ENCODE results near the gene HDAC9. TPM values are rescaled to one million over a fixed set of nuclear protein-coding genes. Genes with fewer than 3 reads are reported as not detected.

The HDAC9 gene
- total RNA-seq, 6 donors from 2014 or later, result 8.4 to 23.1 (median 10.4) TPM

DNA sequence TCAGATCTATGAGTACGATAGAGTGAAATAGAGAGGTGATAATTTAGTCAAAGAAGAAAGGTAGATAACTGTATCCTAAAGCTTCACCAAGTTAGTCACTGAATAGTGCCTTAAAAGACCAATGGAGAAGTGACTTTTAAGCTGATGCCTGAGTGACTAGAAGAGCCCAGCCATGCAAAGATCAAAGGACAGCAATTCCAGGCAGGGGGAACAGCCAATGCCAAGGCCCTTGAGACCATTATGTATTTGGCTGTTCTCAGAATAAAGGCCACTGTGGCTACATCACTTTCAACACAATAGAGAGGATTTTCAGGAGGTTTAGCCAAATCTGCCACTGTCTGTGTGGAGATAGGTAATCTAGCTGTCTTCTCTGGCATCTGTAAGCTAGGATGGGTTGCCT lies 17.8 kb downstream of the HDAC9 start:
- WGBS, 2 donors, result 92 to 95% methylated on average over 1 of the region's 1 CpG
- peaks cover 6 to 9% (median 6%) of the 10 kb centered on the region in 4 donors for H3K4me1 ChIP-seq
- no peaks in the 10 kb centered on the region for H3K27me3 ChIP-seq
- DNase-seq (no peak), ATAC-seq (ENCODE audit: low FRiP score in 2 of 2) (no peak)
- no peaks in the 10 kb centered on the region for H3K36me3 ChIP-seq
- H3K27ac ChIP-seq, result no peak overlapping the region
- no peak for TF ChIP-seq EP300 (IDR thresholded peaks at IDR 0.05)
- TF ChIP-seq POLR2AphosphoS5 (IDR thresholded peaks at IDR 0.05), result no peak
- TF ChIP-seq POLR2A (IDR thresholded peaks at IDR 0.05), result no peak
- TF ChIP-seq, protein P1, sequence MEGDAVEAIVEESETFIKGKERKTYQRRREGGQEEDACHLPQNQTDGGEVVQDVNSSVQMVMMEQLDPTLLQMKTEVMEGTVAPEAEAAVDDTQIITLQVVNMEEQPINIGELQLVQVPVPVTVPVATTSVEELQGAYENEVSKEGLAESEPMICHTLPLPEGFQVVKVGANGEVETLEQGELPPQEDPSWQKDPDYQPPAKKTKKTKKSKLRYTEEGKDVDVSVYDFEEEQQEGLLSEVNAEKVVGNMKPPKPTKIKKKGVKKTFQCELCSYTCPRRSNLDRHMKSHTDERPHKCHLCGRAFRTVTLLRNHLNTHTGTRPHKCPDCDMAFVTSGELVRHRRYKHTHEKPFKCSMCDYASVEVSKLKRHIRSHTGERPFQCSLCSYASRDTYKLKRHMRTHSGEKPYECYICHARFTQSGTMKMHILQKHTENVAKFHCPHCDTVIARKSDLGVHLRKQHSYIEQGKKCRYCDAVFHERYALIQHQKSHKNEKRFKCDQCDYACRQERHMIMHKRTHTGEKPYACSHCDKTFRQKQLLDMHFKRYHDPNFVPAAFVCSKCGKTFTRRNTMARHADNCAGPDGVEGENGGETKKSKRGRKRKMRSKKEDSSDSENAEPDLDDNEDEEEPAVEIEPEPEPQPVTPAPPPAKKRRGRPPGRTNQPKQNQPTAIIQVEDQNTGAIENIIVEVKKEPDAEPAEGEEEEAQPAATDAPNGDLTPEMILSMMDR (IDR thresholded peaks at IDR 0.05), result no peak
- H3K9me3 ChIP-seq, result no peaks in the 10 kb centered on the region
- H3K4me3 ChIP-seq, result no peak overlapping the region

DNA sequence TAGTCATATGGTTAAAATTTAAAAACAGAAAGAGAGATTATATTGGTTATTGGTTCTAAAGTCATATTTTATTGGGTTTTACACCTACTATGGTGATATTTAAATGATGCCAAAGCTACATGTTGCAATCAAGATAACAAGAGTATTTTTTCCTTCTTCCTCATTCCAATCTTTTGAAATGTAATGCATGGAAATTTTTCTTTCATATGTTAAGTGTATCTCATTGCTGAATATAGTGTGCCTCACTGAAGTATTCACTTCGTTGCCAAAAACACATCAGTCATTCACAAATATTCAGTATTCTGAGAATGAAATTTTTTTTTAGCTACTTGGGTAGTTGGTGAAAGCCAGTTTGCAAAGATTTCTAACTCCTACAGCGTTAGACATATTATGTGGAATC lies 19.5 kb downstream of the HDAC9 start:
- Histone ChIP-seq H3K27ac (no peak overlapping the region), H3K27me3 (no peaks in the 10 kb centered on the region), H3K9me3 (no peaks in the 10 kb centered on the region), H3K4me1 (no peaks in the 10 kb centered on the region), H3K36me3 (no peaks in the 10 kb centered on the region), H3K4me3 (no peak overlapping the region)
- ATAC-seq (ENCODE audit: low FRiP score in 2 of 2) (no peak), DNase-seq (no peak)
- TF ChIP-seq EP300 (IDR thresholded peaks at IDR 0.05) (no peak), POLR2A (IDR thresholded peaks at IDR 0.05) (no peak)
- TF ChIP-seq, protein P1 (IDR thresholded peaks at IDR 0.05), result no peak
- 49 to 70% methylated on average over 2 of the region's 2 CpGs for WGBS, 2 donors

DNA sequence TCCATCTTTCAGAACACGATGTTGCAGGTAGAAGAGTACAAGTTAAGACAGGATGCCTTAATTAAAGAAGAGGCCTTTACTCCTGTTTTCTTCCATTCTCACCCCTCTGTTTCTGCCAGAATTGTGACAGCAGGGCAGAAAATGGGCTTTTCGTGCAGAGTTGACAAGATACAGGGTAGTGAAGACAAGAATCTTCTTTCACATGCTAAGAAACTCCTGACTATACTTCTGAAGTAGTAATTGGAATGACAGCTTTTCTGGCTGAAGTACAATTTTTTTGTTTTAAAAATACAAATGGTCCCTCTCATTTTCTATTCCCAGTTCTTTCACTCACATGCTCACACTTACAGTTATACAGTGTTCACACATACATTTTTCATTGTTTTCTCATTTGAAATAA lies 22.1 kb downstream of the HDAC9 start:
- Histone ChIP-seq H3K27ac (no peak overlapping the region), H3K9me3 (no peaks in the 10 kb centered on the region), H3K36me3 (no peaks in the 10 kb centered on the region), H3K4me3 (no peak overlapping the region), H3K4me1 (no peaks in the 10 kb centered on the region), H3K27me3 (no peaks in the 10 kb centered on the region)
- DNase-seq (no peak), ATAC-seq (ENCODE audit: low FRiP score in 2 of 2) (no peak)
- 89 to 90% methylated on average over 2 of the region's 2 CpGs for WGBS, 2 donors
- TF ChIP-seq POLR2AphosphoS5 (IDR thresholded peaks at IDR 0.05), result no peak
- TF ChIP-seq POLR2A (IDR thresholded peaks at IDR 0.05), result no peak
- TF ChIP-seq, protein P1 (IDR thresholded peaks at IDR 0.05), result no peak
- TF ChIP-seq EP300 (IDR thresholded peaks at IDR 0.05), result no peak

DNA sequence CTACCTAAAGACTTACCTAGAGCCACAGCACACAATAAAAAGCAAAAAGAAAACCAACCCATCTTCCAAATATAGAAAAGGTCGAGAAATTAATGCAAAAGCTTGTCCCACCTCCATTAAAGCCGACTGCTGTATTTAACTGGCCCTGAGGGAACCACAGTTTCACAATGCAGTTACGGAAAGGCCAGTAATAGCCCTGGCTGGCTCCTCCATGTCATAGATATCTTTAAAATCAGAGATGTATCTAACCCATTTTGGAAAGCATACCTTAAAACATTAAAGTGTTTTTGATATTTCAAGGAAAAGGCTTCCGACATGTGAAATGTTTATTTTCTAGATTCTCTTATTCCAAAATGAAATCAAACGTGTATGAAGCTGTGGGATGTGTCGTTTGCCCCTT lies 23.0 kb downstream of the HDAC9 start:
- H3K9me3 ChIP-seq, result no peaks in the 10 kb centered on the region
- no peak for DNase-seq
- no peak overlapping the region for H3K27ac ChIP-seq
- no peaks in the 10 kb centered on the region for H3K27me3 ChIP-seq
- TF ChIP-seq, protein P1 (IDR thresholded peaks at IDR 0.05), result no peak
- TF ChIP-seq EP300 (IDR thresholded peaks at IDR 0.05) (no peak), POLR2A (IDR thresholded peaks at IDR 0.05) (no peak), POLR2AphosphoS5 (IDR thresholded peaks at IDR 0.05) (no peak)
- WGBS, 2 donors, result 90 to 94% methylated on average over 6 of the region's 6 CpGs
- H3K36me3 ChIP-seq, result no peaks in the 10 kb centered on the region
- no peaks in the 10 kb centered on the region for H3K4me1 ChIP-seq
- no peak overlapping the region for H3K4me3 ChIP-seq
- no peak for ATAC-seq (ENCODE audit: low FRiP score in 2 of 2)

DNA sequence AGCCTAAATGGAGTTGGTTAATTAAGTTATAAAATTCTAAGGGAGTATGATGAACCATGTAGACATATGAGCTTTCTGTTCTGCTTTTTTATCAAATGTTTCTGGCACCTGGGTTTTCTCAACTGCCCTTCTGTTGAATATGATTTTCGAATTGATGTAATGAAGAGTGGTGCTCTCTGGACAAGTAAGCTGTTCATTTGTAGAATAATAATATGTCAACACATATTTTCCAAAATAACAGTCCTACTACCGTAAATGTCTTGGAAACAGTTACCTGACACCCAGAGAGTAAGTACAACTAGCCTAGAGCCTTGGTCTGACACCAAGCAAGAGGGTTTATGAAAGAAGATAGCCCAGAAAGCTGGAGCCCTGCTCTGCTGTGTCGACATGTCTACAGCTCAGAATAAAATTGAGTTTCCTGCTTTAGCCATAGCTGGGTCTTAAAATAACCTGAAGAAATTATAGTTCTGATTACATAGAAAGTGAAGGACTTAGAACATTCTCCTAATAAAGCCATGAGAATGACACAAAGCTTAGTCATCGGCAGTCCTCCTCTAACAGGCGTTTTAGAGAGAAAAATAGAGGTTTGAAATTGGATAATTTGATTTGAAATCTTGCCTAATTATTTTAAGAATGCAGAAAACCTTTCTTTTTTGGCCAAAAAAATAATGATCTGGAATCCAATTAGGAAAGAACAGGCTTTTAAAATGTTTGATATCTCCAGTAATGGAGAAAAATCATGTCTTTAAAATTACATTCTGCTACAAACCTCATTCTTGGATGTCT lies 25.1 kb downstream of the HDAC9 start:
- Histone ChIP-seq H3K27ac (no peak overlapping the region), H3K4me3 (no peak overlapping the region), H3K9me3 (no peaks in the 10 kb centered on the region), H3K4me1 (no peaks in the 10 kb centered on the region), H3K36me3 (no peaks in the 10 kb centered on the region), H3K27me3 (no peaks in the 10 kb centered on the region)
- 78 to 81% methylated on average over 5 of the region's 5 CpGs for WGBS, 2 donors
- DNase-seq (no peak), ATAC-seq (ENCODE audit: low FRiP score in 2 of 2) (no peak)
- TF ChIP-seq POLR2A (IDR thresholded peaks at IDR 0.05), result no peak
- no peak for TF ChIP-seq POLR2AphosphoS5 (IDR thresholded peaks at IDR 0.05)
- TF ChIP-seq, protein P1 (IDR thresholded peaks at IDR 0.05), result no peak
- TF ChIP-seq EP300 (IDR thresholded peaks at IDR 0.05), result no peak
